Measurements from ENCODE around the gene CABLES1. TPM values are rescaled to one million over a fixed set of nuclear protein-coding genes. Genes with fewer than 3 reads are reported as not detected.
A peak's percentile ranks its signal among the peaks of the same experiment; 100 is the strongest.
"Not testable (repeated sequence)": the region's sequence is repeated elsewhere in the genome, so short reads cannot be mapped to it uniquely, and the experiment has no call there.

The CABLES1 gene
- total RNA-seq, 1 donor from 2014 or later: 7.7 TPM

DNA sequence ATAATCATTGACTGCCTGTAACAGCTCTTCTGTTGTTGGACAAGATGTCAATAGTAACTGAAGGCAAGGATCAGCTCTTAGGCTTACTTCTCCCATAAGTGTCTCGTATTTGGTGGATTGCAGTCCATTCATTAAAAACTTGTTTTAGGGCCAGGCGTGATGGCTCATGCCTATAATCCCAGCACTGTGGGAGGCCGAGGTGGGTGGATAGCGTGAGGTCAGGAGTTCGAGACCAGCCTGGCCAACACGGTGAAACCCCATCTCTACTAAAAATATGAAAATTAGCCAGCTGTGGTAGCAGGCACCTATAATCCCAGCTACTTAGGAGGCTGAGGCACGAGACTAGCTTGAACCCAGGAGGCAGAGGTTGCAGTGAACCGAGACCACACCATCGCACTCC is 26.1 kb upstream of the CABLES1 start:
- DNase-seq (ENCODE audit: low read depth): not testable (repeated sequence)

DNA sequence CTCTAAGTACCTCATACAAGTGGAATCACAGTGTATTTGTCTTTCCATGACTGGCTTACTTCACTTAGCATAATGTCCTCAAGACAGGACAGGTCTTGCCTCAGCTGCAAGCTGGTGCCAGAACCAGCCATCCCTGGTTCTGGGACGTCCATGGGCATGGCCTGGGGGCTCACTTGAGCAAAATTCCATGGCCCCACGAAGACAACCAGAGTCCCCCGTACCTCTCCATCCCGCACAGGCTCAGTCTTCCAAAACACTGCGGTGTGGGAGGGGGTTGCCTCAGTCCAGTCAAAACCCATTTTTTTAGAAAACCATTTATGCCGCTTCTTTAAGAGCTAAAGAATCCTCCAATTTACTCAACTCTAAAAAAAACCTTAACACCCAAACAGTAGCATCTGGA is 21.7 kb upstream of the CABLES1 start:
- peak; percentile 35 for DNase-seq (ENCODE audit: low read depth)

DNA sequence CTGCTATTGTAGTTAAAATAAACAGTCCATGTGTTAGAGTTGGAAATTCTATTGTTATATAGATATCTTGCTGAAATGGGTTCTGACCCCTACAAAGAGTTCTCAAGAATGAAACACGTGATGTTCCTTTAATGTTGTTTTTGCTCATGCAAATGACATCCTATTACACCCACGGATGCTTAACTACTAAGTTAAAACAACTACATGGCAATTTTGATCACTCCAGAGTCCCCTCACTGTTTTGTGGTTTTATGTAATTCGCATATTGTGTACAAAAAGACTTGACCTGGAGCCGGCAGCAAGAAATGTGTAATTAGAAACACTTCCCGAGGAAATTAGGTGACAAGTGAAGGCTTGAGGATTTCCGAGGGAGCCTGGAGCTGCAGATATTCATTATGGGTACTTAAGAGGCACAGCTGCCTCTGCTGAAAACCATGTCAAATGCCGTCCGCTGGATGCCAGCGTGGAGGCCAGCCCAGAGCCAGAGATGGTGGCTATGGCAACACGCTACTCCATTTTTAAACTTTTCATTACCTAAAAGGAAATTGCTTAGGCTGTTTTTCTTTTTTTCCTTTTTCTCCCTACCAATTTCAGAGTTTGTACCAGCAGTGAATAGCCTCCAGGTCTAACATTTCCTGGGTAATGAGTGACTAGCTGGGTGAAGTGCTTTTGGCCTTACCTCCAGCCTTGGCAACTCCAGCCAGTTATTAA is 21.0 kb upstream of the CABLES1 start:
- peak; percentile 95 for DNase-seq (ENCODE audit: low read depth)

DNA sequence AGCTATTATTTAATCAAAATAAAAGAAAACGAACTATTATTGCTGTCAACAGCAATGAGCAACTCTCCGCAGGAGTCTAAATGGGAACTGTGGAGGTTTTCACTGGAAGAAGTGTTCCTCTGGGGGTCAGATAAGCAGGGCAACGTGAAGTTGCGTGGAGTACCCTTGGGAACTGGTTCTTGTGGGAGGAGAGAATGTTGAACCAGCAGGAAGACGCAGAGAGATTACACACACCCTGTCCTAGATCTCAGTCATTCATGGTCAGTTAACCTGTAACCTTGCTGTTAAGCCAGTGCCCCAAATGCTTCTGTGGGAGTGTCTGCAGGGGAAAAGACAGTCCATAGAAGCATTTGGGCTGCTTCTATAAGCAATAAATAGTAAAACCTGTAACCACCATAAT is 20.4 kb upstream of the CABLES1 start:
- DNase-seq (ENCODE audit: low read depth): peak; percentile 97

DNA sequence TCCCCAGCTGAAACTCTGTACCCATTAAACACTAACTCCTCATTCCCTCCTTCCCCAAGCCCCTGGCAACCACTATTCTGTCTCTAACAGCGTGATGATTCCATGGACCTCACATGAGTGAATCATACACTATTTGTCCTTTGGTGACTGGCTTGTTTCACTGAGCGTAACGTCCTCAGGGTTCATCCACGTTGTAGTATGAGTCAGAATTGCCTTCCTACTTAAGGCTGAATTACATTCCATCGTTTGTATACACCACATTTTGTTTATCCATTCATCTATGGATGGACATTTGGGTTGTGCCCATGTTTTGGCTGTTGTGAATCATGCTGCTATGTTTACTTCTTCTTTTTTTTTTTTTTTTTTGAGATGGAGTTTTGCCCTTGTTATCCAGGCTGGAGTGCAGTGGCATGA is 19.6 kb upstream of the CABLES1 start:
- DNase-seq (ENCODE audit: low read depth): peak; percentile 100

DNA sequence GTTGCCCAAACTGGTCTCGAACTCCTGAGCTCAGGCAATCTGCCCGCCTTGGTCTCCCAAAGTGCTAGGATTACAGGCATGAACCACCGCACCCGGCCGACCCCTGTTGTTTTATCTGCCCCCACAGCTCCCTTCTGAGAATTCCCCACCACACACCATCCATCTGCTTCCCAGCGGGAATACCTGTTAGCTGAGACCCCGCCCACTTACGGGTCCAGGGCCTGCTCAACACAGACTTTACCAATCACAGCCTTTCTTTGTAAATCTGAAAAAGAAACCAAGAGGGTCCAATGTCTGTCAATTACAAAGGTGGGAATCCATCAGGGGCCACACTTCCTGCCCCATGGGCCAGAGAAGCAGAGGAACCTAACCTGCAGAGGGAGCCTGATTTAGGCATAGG is 14.2 kb upstream of the CABLES1 start:
- no peak for DNase-seq (ENCODE audit: low read depth)

DNA sequence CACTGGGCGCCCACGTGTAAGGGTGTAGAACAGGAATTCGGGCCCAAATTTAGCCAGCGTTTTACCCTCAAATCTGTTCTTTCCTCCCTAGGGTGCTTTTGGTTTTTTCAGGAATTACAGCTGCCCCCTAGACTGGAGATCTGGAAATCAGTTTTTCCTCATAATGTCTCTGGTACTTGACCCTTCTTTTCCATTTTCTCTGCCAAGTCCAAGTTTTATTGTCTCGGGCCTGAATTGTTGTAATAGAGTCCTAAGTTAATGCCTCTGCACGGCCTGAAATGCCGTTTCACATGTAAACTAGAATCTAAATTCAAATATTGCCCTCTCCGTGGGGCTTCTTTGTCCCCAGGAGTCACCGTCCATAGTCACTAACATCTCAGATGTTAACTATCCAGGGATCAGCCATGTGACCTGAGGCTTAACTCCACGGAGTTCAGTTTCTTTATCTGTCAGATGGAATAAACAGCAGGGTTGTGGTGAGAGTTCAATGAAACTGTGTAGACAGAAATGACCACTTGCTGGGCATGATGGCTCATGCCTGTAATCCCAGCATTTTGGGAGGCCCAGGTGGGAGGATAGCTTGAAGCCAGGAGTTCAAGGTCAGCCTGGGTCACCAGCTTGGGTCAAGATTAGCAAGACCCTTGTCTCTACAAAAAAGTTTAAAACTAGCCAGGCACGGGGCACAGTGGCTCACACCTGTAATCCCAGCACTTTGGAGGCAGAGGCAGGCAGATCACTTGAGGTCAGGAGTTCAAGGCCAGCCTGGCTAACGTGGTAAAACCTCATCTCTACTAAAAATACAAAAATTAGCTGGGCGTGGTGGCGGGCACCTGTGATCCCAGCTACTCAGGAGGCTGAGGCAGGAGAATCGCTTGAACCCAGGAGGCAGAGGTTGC is 12.7 kb upstream of the CABLES1 start:
- DNase-seq (ENCODE audit: low read depth): no peak

DNA sequence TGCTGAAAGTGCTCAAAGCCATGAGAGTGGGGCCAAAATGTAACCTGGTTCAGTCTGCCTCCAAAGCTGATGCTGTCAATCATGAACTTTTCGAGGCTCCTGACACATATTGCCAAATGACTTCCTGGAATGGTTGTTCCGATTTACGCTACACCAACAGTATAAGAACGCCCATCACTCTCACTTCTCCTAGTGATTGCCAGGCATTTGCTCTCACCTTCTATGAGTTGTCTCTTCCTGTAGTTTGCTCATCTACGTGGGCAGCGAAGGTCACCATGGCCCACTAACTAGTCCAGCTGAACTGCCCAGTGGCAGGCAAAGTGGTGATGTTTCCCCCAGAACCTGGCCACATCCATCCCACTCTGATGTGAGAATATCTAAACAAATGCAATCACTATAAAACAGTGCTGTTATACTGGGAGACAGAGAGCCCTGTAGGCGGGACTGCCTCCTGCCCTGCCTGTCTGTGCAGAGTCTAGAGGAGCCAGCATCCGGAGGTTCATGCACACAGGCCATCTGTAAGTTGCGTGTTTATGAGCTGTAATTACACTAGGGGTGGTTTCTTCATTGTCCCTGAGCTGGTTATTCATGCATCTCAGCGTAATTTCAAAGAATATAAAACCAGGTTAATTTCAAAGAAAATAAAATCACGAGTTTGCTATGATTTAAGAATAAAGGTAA is 8.8 kb upstream of the CABLES1 start:
- DNase-seq (ENCODE audit: low read depth): no peak

DNA sequence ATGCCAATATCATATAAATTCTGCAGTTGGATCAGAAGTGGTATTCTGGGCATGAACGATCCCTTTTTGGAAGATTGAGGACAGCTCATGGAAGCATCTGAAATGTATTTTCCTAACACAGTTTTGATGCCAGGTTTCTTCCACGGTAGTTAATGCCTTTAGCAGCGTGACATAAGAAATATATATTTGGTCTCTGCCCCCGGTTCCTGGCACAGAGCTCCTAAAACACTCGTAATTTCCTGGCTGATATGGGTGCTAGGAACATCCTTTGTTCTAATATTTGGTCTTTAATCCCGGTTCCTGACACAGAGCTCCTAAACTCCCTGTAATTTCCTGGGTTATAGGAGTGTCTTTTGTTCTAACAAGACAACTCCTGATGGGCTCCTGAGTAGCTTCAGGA is 8.2 kb upstream of the CABLES1 start:
- DNase-seq (ENCODE audit: low read depth): no peak

DNA sequence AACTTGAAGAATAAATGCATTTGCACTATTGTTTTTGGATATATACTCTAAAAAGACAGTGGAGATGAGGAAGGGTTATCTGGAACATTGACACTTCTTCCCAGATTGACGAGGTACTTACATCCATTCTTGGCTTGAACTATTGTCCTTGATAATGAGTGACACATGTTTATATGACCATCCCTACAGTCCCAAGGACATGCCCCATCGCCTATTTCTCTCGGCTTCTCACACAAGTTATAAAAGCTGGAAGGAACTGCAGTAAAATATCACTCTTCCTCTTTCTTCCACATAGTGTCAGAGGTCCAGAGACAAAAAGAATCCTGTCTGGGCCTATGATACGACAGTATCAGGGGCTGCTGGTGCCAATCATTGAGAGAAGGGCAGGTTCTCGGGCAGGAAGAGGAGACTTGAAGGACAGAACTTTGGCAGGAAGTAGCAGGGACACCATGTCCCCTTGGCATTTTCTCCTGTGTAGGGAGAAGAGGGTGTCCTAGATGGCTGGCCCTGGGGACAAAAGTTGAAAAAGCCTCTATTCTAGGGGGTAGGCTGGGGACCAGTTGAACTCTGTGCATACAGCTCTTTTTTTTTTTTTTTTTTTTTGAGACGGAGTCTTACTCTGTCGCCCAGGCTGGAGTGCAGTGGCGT is 5.8 kb upstream of the CABLES1 start:
- no peak for DNase-seq (ENCODE audit: low read depth)

DNA sequence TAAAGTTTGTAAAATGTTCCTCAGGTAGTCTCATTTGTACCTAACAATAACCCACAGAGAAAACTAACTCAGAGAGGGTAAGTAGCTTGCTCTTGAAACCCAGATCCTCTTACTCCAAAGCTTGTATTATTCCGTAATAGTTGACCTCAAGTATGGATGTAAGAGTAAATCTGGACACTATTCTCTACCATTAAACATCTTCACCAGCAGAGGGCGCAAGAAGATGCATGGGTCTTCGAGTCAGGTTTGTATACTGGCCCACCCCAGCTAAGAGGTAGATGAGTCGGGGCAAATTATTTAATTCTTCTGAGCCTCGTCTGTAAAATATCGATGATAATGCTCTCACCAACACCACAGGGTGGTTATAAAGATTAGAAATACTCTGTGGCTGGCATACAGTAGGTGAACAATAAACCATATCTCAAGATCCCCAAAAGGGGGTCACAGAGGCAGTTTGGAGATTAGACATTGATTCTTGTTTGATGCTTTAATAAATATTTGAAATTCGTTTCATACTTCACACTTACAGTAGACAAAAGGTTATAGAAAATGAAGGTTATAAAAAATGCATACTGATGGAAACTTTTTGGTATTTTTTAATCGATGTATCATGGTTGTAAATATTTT is 3.5 kb upstream of the CABLES1 start:
- peak; percentile 72 for DNase-seq (ENCODE audit: low read depth)

DNA sequence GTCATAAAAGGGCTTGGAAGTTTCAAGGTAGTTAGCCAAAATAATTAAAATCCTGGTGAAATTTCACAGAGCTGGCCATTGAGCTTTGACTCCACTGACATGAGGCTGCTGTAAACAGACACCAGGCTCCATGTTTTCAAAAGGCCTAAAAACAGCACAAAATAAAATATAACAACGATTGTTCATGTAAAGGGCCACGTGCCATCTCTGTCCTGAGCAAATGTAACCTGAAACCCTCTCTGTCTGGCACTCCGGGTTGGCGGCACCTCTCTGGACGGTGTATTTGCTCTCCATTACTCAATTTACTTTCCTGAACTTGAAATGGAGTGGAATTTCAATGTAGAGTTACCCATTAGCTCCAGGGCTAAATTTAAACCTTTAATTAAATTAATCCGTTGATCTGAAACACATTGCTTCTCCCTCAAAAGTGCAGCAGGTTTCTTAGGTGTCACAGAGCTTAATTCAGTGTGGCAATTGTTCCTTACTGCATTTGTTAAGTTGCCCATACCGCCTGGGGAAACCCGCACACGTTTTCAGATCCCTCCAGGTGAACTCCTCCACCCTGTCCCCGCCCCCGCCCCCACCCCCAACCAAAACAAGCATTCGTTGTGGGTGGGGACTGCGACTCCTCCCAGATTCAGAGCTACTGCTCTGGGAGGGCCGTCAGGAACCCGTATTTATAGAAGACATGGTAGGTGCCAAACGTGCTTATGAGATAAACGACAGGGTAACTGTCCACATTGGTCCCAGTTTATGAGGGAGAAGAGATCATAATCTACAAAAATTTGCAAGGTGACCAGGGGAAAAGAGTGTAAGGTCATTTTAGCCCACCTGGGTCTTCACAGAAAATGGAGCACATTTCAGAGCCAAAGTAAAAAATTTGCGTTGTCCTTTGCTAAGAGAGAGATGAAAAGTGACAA is 1.2 kb upstream of the CABLES1 start:
- DNase-seq (ENCODE audit: low read depth): peak; percentile 57

DNA sequence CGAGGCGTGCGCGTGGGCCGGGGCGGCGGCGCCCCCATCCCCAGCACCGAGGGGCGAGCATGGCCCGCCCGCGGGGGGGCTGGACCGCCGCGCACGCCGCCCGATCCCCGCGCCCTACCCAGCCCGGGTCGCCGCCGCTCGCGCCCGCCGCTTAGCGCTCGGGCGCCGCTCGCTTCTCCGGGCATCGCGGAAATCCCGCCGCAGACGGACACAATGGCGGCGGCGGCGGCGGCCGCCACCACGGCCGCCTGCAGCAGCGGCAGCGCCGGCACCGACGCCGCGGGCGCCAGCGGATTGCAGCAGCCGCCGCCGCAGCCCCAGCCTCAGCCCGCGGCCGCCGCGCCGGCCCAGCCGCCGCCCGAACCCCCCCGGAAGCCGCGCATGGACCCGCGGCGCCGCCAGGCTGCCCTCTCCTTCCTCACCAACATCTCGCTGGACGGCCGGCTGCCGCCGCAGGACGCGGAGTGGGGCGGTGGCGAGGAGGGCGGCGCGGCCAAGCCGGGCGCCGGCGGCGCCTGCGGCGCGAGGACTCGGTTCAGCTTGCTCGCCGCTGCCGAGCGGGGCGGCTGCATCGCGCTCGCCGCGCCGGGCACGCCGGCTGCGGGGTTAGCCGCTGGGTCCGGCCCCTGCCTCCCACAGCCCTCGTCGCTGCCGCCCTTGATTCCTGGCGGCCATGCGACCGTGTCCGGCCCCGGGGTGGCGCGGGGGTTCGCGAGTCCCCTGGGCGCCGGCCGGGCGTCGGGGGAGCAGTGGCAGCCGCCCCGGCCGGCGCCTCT is 453 bp downstream of the CABLES1 start:
- DNase-seq (ENCODE audit: low read depth): no peak

DNA sequence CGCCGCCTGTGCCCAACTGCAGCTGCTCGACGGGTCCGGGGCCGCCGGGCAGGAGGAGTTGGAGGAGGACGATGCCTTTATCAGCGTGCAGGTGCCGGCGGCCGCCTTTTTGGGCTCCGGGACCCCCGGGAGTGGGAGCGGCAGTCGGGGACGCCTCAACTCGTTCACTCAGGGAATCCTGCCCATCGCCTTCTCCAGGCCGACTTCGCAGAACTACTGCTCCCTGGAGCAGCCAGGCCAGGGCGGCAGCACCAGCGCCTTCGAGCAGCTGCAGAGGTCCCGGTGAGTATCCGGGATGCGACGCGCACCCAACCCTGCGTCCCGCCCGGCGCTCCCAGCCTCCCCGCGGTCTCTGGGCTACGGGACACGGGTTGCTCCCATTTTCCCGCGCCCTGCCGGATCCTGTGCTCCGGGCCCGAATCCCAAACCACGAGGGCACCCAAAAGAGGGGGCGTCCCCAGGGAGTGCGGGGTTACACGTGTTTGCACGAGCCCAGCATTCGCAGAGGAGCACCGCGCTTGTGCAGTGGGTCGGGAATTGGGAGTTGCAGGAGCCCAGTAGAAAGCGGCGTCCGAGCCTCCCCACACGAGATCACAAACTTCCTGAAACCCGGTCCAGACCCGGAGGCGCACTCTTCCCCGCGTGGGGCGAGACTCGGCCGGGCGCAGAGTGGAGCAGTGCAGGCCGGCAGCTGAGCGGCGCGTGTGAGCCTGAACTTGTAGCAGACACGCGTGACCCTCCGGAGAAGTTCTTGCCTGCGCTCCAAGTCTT is 1.2 kb downstream of the CABLES1 start:
- no peak for DNase-seq (ENCODE audit: low read depth)

DNA sequence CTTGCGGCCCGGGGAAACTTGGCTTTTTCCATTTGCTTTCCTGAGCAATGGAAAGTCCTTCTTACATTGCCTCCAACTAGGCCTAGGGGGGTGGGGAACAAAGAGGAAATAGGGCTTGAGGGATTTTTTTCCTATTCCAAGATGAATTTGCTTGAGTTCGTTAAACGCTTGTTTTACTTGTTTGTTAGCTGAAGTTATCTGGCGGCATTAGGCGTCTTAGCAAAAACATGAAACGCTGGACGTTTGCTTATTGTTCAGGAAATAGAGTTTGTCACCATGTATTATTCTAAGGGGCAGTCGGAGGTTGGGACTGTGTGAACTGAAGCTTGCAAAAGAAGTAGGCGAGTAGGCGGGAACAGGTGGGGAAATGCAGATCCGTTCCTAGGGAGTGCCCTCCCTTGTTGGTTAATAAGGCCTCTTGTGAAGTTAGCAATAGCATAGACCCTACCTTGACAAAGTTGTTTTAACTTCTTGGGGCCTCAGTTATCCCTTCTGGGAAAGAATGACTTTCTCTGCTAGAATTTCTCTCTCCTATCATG is 1.9 kb downstream of the CABLES1 start:
- DNase-seq (ENCODE audit: low read depth): peak; percentile 64

DNA sequence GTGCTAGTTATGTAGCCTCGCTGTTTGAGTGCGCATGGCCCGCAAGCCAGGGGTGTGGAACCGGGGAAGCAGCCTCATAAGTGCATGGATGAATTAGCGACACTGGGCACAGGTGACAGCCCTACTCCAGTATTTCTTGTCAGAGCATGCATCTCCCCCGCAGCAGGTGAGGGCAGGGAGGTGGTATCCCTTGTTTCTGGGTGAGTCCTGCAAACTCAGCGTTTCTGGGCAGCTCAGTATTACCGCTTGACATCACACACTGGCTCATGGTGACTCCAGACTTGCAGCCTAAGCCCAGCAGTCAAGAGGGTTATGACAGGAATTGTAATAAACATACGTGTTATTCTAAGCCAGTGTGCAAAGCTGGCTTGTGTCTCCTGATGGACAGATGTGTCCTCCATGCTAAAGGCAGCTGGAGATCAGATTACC is 2.5 kb downstream of the CABLES1 start:
- no peak for DNase-seq (ENCODE audit: low read depth)

DNA sequence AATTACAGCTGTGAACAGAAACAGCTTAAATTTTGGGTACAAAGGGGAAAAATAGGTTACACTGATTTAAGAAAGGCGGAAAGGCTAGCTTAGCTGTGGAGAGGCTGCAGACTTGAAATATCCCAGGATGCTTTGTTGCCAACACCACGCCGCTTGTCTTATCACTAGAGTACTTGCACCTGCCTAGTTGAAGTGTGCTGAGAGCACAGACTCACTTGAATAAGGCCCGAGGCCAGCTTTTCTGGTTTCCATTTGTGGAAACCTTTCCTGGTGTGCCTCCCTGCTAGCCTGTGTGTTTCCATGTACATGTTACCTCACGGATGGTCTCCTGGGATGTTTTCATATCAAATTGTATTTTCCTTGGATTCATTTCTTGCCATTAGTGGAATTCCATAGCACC is 3.2 kb downstream of the CABLES1 start:
- no peak for DNase-seq (ENCODE audit: low read depth)

Data from renal cortical epithelial cell (primary cell).